ENCODE measurements around the gene LCLAT1.
"Not testable (repeated sequence)": the region's sequence is repeated elsewhere in the genome, so short reads cannot be mapped to it uniquely, and the experiment has no call there.

LCLAT1 gene

DNA sequence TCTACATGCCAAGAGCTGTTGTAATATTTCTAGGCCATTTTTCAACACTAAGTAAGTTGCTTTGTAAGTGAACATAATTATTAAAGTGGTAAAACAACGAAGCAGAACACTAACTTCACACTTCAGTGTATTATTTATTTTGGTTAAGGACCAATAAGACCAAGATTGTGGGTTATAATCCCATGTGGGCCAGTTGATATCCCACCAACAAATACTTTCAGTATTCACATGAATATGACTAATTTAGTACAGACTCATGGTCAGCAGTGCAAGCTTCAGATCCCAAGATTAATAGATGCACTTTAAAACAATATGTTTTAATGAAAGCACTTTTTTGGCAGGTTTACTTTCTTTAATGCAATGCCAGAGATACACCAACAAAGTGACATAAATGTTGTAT lies 154.3 kb downstream of the LCLAT1 start:
- POLR2A ChIA-PET (ENCODE audit: low non-redundant PET): no interaction called here
- no peak overlapping the region for H3K27ac ChIP-seq
- TF ChIP-seq, protein P1, sequence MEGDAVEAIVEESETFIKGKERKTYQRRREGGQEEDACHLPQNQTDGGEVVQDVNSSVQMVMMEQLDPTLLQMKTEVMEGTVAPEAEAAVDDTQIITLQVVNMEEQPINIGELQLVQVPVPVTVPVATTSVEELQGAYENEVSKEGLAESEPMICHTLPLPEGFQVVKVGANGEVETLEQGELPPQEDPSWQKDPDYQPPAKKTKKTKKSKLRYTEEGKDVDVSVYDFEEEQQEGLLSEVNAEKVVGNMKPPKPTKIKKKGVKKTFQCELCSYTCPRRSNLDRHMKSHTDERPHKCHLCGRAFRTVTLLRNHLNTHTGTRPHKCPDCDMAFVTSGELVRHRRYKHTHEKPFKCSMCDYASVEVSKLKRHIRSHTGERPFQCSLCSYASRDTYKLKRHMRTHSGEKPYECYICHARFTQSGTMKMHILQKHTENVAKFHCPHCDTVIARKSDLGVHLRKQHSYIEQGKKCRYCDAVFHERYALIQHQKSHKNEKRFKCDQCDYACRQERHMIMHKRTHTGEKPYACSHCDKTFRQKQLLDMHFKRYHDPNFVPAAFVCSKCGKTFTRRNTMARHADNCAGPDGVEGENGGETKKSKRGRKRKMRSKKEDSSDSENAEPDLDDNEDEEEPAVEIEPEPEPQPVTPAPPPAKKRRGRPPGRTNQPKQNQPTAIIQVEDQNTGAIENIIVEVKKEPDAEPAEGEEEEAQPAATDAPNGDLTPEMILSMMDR (conservative IDR thresholded peaks at IDR 0.05; ENCODE audit: low read depth): no peak
- DNase-seq (ENCODE audit: low spot score): no peak
- CTCF ChIA-PET: interaction anchor here (0.6 kb wide), 1 partner anchor 19 kb away, joined by 3 read pairs; no protein-coding TSS in a partner anchor

DNA sequence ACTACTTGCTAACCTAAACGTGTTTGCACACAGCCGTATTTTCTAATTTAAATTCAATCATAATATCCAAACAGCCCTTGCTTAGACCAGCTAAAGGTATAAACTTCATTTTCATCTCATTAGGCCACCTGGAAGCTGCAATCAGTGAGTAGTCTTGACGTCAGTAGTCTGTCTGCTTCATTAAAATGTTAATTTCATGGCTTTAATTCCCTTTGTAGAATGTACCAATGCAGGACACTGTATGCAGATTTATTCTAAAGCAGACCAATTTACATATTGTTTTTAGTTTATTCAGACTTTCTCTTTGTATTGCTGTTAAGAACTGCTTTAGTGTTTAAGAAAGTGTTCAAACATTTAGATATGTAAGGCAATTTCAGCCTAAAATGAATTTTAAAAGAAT lies 158.2 kb downstream of the LCLAT1 start:
- no peak overlapping the region for H3K27ac ChIP-seq
- ChIA-PET POLR2A (ENCODE audit: low non-redundant PET) (no interaction called here), CTCF (no interaction called here)
- TF ChIP-seq, protein P1 (conservative IDR thresholded peaks at IDR 0.05; ENCODE audit: low read depth): no peak
- DNase-seq (ENCODE audit: low spot score): no peak

DNA sequence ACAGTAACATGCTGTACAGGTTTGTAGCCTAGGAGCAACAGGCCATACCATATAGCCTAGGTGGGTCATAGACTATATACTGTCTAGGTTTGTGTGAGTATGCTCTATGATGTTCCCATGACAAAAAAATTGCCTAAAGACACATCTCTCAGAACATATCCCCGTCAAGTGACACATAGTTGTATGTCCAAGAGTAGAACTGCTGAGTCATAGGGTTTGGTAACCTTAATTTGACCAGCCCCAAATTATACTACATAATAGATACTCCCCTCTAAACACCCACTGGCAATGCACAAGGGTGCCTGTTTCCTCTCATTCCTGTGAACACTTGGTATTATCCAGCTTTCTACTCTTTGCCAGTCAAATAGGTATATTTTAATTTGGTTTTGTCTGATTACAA lies 161.6 kb downstream of the LCLAT1 start:
- H3K27ac ChIP-seq: no peak overlapping the region
- POLR2A ChIA-PET (ENCODE audit: low non-redundant PET): no interaction called here
- CTCF ChIA-PET: interaction anchor here (0.5 kb wide), 1 partner anchor 68 kb away, joined by 3 read pairs; no protein-coding TSS in a partner anchor
- TF ChIP-seq, protein P1 (conservative IDR thresholded peaks at IDR 0.05; ENCODE audit: low read depth): no peak
- DNase-seq (ENCODE audit: low spot score): no peak

DNA sequence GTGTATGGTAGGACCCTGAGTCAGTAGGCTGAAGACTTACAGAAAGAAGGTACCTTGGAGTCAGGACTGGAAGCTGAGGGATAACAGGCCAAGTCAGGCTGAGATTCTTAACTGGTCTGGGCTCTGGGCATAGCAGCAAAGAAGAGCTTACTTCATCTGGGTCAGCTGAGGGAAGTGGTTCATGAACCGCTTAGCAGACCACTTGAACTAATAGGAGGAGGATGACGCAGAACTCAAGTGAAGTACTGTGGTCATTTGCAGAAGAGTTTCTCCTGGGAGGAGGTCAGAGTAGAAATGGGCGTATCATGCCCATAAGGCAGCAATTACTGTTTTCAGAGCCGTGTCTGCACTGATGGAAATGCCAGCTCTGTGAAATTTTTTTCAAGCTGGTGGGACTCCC lies 164.5 kb downstream of the LCLAT1 start:
- POLR2A ChIA-PET (ENCODE audit: low non-redundant PET): no interaction called here
- CTCF ChIA-PET: no interaction called here
- TF ChIP-seq, protein P1 (conservative IDR thresholded peaks at IDR 0.05; ENCODE audit: low read depth): no peak
- no peak overlapping the region for H3K27ac ChIP-seq
- no peak for DNase-seq (ENCODE audit: low spot score)

DNA sequence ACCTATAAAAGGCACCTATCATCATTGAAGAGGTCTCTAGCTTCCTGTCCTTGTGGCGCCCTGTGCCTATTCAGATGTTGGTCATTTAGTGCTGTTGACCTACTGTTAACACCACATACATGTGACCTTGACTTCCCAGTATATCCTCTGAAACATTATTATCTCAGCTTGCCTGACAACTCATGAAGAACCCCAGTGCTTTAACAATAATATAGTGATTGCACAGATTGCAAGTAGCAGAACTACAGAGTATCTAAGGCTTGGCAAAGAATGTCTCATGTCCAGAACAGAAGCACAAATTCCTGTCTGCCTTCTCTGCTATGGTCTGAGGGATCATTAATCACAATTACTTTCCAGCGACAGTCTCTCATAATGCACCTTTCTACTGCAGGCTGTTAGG lies 165.3 kb downstream of the LCLAT1 start:
- CTCF ChIA-PET: no interaction called here
- H3K27ac ChIP-seq: no peak overlapping the region
- TF ChIP-seq, protein P1 (conservative IDR thresholded peaks at IDR 0.05; ENCODE audit: low read depth): no peak
- no peak for DNase-seq (ENCODE audit: low spot score)
- POLR2A ChIA-PET (ENCODE audit: low non-redundant PET): no interaction called here

DNA sequence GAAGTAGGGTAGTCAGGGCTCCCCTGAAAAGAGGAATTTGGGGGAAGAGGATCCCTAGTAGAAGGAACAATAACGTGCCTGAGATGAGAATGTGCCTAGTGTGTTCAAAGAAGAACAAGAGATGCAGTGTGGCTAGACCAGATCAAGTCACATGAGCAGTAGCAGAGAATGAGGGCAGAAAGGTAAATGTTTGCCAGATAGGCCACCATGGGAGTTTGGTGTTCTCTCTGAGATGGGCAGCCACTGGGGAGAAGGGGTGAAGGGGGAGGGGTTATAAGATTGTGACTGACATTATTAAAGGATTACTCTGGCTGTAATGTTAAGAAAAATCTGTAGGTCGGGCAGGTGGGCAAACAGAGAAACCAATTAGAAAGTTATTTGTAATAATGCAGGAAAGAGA lies 166.0 kb downstream of the LCLAT1 start:
- TF ChIP-seq, protein P1 (conservative IDR thresholded peaks at IDR 0.05; ENCODE audit: low read depth): no peak
- CTCF ChIA-PET: no interaction called here
- POLR2A ChIA-PET (ENCODE audit: low non-redundant PET): no interaction called here
- DNase-seq (ENCODE audit: low spot score): no peak
- H3K27ac ChIP-seq: no peak overlapping the region

DNA sequence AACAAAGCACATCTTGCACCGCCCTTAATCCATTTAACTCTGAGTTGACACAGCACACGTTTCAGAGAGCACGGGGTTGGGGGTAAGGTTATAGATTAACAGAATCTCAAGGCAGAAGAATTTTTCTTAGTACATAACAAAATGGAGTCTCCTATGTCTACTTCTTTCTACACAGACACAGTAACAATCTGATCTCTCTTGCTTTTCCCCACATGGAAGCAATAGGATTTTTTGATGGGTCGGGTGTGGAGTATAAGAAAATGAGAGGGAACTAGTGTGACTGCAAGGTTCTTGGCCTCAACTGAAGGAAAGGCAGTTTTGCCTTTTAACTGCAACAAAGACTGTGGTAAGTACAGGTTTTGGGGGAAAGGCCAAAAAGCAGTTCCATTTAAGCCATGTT lies 167.2 kb downstream of the LCLAT1 start:
- POLR2A ChIA-PET (ENCODE audit: low non-redundant PET); DNase-seq (ENCODE audit: low spot score); CTCF ChIA-PET; H3K27ac ChIP-seq: not testable (repeated sequence)
